Measurements from ENCODE around the gene MARK4.

GRCh38 chr19:45245334-45245787, 5.7 kb upstream of the MARK4 start, which contains the start of gene EXOC3L2:
- no peak for TF ChIP-seq E2F6 (IDR thresholded peaks at IDR 0.05; ENCODE audit: borderline replicate concordance, low read depth)
- TF ChIP-seq RAD21 (conservative IDR thresholded peaks at IDR 0.05 in 1 of 2, IDR thresholded peaks at IDR 0.05 in 1 of 2): no peak
